Transverse colon (tissue), 4 donors: Measurements from ENCODE around the gene BIRC7. TPM values are rescaled to one million over a fixed set of nuclear protein-coding genes. Genes with fewer than 3 reads are reported as not detected.

ENCODE experiments used
- DNase-seq: peaks from one replicate; pipeline ENCODE4 v3.0.0-alpha.2; 2019
- H3K27ac ChIP-seq, 4 donors: fragments of 200-600 bp; sonication (generic); 2 replicates each; pipeline ENCODE4 v1.5.1; 2016 to 2018; ENCODE audit warnings: inconsistent platforms in 4 of 4
- H3K27me3 ChIP-seq: fragments of 200-600 bp; sonication (generic); 2 replicates; pipeline ENCODE4 v1.5.1; 2017; ENCODE audit warnings: inconsistent platforms
- H3K36me3 ChIP-seq, 4 donors: fragments of 200-600 bp; sonication (generic); 2 replicates each; pipeline ENCODE4 v1.5.1; 2017 to 2019; ENCODE audit warnings: inconsistent platforms in 4 of 4
- H3K4me1 ChIP-seq, 4 donors: fragments of 200-600 bp; sonication (generic); 2 replicates each; pipeline ENCODE4 v1.5.1; 2017 to 2020; ENCODE audit warnings: inconsistent platforms in 4 of 4
- H3K4me3 ChIP-seq, 4 donors: fragments of 200-600 bp; sonication (generic); 1 replicate in 1 of 4; 2 replicates in 3 of 4; pipeline versions ENCODE4 v1.5.1 to v1.6.1; 2017 to 2019; ENCODE audit warnings: inconsistent platforms in 4 of 4
- H3K9me3 ChIP-seq, 2 donors: fragments of 200-600 bp; sonication (generic); 2 replicates each; pipeline ENCODE4 v1.5.1; 2017 to 2019; ENCODE audit warnings: inconsistent platforms in 2 of 2
- CTCF ChIP-seq, 5 experiments: fragments of 200-600 bp in 3 of 5; fragments of 450-650 bp in 2 of 5; sonication (generic) in 3 of 5; IDR thresholded peaks; 1 replicate in 2 of 5; 2 replicates in 3 of 5; pipeline ENCODE4 v1.5.1; 2016 to 2017; ENCODE audit warnings: antibody characterized with exemption in 5 of 5, inconsistent platforms in 3 of 5, mild to moderate bottlenecking in 2 of 5, moderate library complexity in 1 of 5
- EP300 ChIP-seq: sonication (generic); formaldehyde crosslinking; IDR thresholded peaks from one replicate; pipeline ENCODE4 v1.6.1; 2017; ENCODE audit warnings: antibody characterized with exemption, low read depth
- POLR2A ChIP-seq: fragments of 450-650 bp; IDR thresholded peaks from one replicate; pipeline ENCODE4 v1.6.1; 2016; ENCODE audit warnings: antibody characterized with exemption, mild to moderate bottlenecking, moderate library complexity
- POLR2AphosphoS5 ChIP-seq, 3 donors: sonication (generic); formaldehyde crosslinking; IDR thresholded peaks; one replicate each; pipeline ENCODE4 v1.6.1; 2016; ENCODE audit warnings: antibody characterized with exemption in 3 of 3
- WGBS, 2 donors: methylation state at CpG; one replicate each; pipeline ENCODE4 v1.1.5; 2018; ENCODE audit warnings: low coverage in 1 of 2; 5-methylcytosine and 5-hydroxymethylcytosine counted together
- in situ Hi-C, 4 donors: fragments of 200-750 bp; cut with MboI; loops; one replicate each; pipeline versions ENCODE4 v1.15.0 to v1.15.1; 2017; ENCODE audit warnings: low sequenced_read_pairs in 3 of 4, low pct_ligation_motif_present in 1 of 4, low pct_unique_long_range_greater_than_20kb in 1 of 4
- intact Hi-C: fragments of 100-400 bp; cut with DNase I; formaldehyde crosslinking; loops from one replicate; pipeline ENCODE4 v1.15.1; 2023; ENCODE audit warnings: low total_unique reads
- total RNA-seq, 4 donors: library from RNA; depleted of rRNA; stranded (reverse); fragments of >200 nt; gene quantifications; one replicate each; pipeline ENCODE4 v1.1.0, GENCODE V29; 2016

Gene BIRC7
- total RNA-seq, 4 donors from 2014 or later: 1.6 to 12.7 TPM; not detected in 2

- Histone ChIP-seq H3K27ac (no peak overlapping the region), H3K9me3 (no peaks in the 10 kb centered on the region), H3K4me1 (peaks cover 0 to 16% (median 10%) of the 10 kb centered on the region in 4 donors), H3K4me3 (no peak overlapping the region), H3K36me3 (no peaks in the 10 kb centered on the region), H3K27me3 (peaks cover 60% of the 10 kb centered on the region)
- in situ Hi-C loops: no loop called here
- no peak for DNase-seq
- intact Hi-C loops: no loop called here
- WGBS, 2 donors: 85 to 88% methylated on average over 6 to 13 of the region's 13 CpGs
- no peak for TF ChIP-seq EP300
- no peak for TF ChIP-seq POLR2A
- no peak for TF ChIP-seq CTCF (IDR thresholded peaks at IDR 0.05)
- TF ChIP-seq POLR2AphosphoS5 (IDR thresholded peaks at IDR 0.05): no peak
These were observed 21.9 kb downstream of the BIRC7 start for GRCh38 chr20:63257629-63258028.

DNA sequence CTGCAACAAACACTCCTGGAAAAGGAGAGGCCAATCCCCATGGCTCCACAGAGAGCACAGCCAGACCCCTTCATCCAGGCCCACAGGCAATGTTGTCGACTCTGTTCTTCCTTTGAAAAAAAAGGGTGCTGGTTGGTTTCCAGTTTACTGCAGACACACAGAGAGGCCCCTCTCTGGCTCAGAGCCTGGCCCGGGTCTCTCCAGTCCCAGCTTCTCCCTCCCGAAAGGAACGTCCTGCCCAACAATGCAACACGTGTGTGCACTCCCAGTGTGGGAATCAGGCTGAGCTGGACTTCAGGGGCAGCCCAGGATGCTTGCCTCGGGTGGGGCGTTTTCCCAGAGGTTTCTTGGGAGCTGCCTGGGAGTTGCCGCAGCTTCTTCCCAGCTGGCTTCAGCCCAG, 23.1 kb downstream of the BIRC7 start:
- in situ Hi-C loops: no loop called here
- no peaks in the 10 kb centered on the region for H3K9me3 ChIP-seq
- TF ChIP-seq POLR2A: no peak
- no peak for TF ChIP-seq POLR2AphosphoS5 (IDR thresholded peaks at IDR 0.05)
- no peak for TF ChIP-seq EP300
- TF ChIP-seq CTCF (IDR thresholded peaks at IDR 0.05): no peak
- 25% methylated on average over 8 of the region's 8 CpGs; no CpG with 5 or more reads in 1 of the 2 donors for WGBS, 2 donors
- peaks cover 55% of the 10 kb centered on the region for H3K27me3 ChIP-seq
- no peak overlapping the region for H3K4me3 ChIP-seq
- H3K27ac ChIP-seq: no peak overlapping the region
- DNase-seq: no peak
- no peaks in the 10 kb centered on the region for H3K36me3 ChIP-seq
- peaks cover 0 to 8% (median 6%) of the 10 kb centered on the region in 4 donors for H3K4me1 ChIP-seq
- intact Hi-C loops: no loop called here

GRCh38 chr20:63259734-63260460, 24.2 kb downstream of the BIRC7 start:
- no peak overlapping the region for H3K27ac ChIP-seq
- H3K27me3 ChIP-seq: peaks cover 53% of the 10 kb centered on the region
- no peak for DNase-seq
- no peaks in the 10 kb centered on the region for H3K36me3 ChIP-seq
- no peaks in the 10 kb centered on the region for H3K9me3 ChIP-seq
- no peak overlapping the region for H3K4me3 ChIP-seq
- H3K4me1 ChIP-seq: no peaks in the 10 kb centered on the region
- in situ Hi-C loops: no loop called here
- intact Hi-C loops: no loop called here
- WGBS, 2 donors: 76% methylated on average over 25 of the region's 25 CpGs; no CpG with 5 or more reads in 1 of the 2 donors
- TF ChIP-seq POLR2AphosphoS5 (IDR thresholded peaks at IDR 0.05): no peak
- no peak for TF ChIP-seq EP300
- no peak for TF ChIP-seq POLR2A
- no peak for TF ChIP-seq CTCF (IDR thresholded peaks at IDR 0.05)

- intact Hi-C loops: no loop called here
- no peak overlapping the region for H3K27ac ChIP-seq
- no peaks in the 10 kb centered on the region for H3K9me3 ChIP-seq
- 82% methylated on average over 15 of the region's 15 CpGs; no CpG with 5 or more reads in 1 of the 2 donors for WGBS, 2 donors
- no peak for DNase-seq
- no peaks in the 10 kb centered on the region for H3K36me3 ChIP-seq
- in situ Hi-C loops: no loop called here
- TF ChIP-seq POLR2A (no peak), CTCF (IDR thresholded peaks at IDR 0.05) (no peak), EP300 (no peak), POLR2AphosphoS5 (IDR thresholded peaks at IDR 0.05) (no peak)
- no peaks in the 10 kb centered on the region for H3K4me1 ChIP-seq
- H3K4me3 ChIP-seq: no peak overlapping the region
- peaks cover 51% of the 10 kb centered on the region for H3K27me3 ChIP-seq
These were observed 24.8 kb downstream of the BIRC7 start for GRCh38 chr20:63260521-63260920.
